ENCODE results near the gene PLA2G4F.

Gene PLA2G4F

DNA sequence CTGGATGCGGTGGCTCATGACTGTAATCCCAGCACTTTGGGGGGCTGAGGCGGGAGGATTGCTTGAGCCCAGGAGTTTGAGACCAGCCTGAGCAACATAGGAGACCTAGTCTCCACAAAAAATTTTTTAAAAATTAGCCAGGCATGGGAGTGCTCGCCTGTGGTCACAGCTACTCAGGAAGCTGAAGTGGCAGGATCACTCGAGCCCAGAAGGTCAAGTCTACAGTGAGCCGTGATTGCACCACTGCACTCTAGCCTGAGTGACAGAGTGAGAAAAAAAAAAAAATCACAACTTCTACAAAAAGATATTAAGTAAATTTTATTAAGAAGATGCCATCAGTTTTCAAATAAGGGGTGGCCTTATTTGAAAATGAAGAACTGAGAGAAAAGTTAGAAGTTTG, 50.1 kb downstream of the PLA2G4F start:
- H3K18ac ChIP-seq (ENCODE audit: low read depth in 1 of 2, low read length in 2 of 2): no peak overlapping the region
- H2BK5ac ChIP-seq (ENCODE audit: low read depth, low read length, poor library complexity, severe bottlenecking): no peak overlapping the region
- H3K79me1 ChIP-seq (replicated peaks; ENCODE audit: low read length, poor library complexity, severe bottlenecking): no peaks in the 10 kb centered on the region
- H3K4ac ChIP-seq (ENCODE audit: low read depth in 1 of 2, low read length in 2 of 2): no peak overlapping the region
- H3K14ac ChIP-seq (ENCODE audit: low read length in 2 of 2): no peak overlapping the region
- H4K8ac ChIP-seq (ENCODE audit: low read length): no peak overlapping the region
- no peak overlapping the region for H2BK12ac ChIP-seq (ENCODE audit: low read length in 2 of 2)
- no peak overlapping the region for H2AK5ac ChIP-seq (ENCODE audit: low read length, severe bottlenecking)
- no peaks in the 10 kb centered on the region for H3K36me3 ChIP-seq (ENCODE audit: control insufficient read depth in 1 of 2, insufficient read depth in 2 of 2, low read depth in 1 of 2, low read length in 2 of 2)
- no peak overlapping the region for H2AFZ ChIP-seq (ENCODE audit: low read depth, low read length)
- no peak overlapping the region for H2BK15ac ChIP-seq (ENCODE audit: low read depth, poor library complexity, severe bottlenecking)
- no peak overlapping the region for H3K9ac ChIP-seq (ENCODE audit: low read length)
- peaks cover 0 to 32% of the 10 kb centered on the region in 2 experiments for H3K27me3 ChIP-seq (ENCODE audit: control insufficient read depth in 1 of 2, insufficient read depth in 1 of 2, low read length in 2 of 2)
- DNase-seq: peak; percentile 16
- no peak overlapping the region for H4K91ac ChIP-seq (ENCODE audit: low read length)
- peaks cover 6% of the 10 kb centered on the region for H3K4me1 ChIP-seq (ENCODE audit: control insufficient read depth, insufficient read depth, low read depth, low read length)
- no peak overlapping the region for H3K27ac ChIP-seq (ENCODE audit: low read length, poor library complexity, severe bottlenecking)
- no peaks in the 10 kb centered on the region for H3K9me3 ChIP-seq (ENCODE audit: control insufficient read depth, low read length)
- no peak overlapping the region for H3K4me2 ChIP-seq (ENCODE audit: low read length, poor library complexity, severe bottlenecking)
- 85% methylated on average over 3 of the region's 5 CpGs for WGBS
- H3K23ac ChIP-seq (ENCODE audit: low read length in 2 of 2): no peak overlapping the region
- H2BK120ac ChIP-seq (ENCODE audit: low read depth, low read length): no peak overlapping the region
- no peak overlapping the region for H3K4me3 ChIP-seq (ENCODE audit: insufficient read depth in 1 of 2, low read depth in 1 of 2, low read length in 2 of 2)

DNA sequence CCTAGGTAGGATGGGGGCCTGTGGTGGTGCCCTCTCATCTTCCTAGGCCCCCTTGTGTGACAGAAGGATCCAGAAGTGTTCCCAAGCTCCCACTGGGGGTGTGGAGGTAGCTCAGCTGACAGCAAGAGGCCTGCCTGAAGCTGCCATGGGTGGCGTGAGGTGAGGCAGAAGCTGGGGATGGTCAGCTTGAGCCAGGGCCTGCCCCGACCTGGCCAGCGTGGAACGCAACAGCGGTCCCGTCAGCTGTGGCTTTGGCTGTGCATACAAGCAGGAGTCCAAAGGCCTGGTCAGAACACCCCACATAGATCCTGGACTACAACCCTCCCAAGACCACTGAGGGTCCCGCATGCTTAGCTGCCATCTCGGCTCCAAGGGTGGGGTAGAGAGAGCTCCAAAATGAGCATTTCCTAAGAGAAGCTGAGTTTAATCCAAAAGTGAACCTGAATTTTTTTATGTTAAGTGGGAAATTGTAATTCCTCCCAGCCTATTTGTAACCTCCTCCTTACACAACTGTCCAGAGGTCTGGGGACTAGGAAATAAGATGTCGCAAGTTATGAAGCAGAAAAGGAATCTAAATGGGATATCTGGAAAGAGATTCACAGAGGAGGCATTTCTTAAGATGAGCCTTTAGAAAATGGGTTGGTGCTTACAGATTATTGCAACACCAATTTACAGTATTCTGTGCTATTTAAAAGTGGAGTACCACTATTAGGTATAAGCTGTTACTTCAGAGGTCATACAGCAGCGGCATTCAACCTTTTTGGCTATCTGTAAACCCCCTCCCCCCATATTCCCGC, 52.1 kb downstream of the PLA2G4F start:
- H2BK5ac ChIP-seq (ENCODE audit: low read depth, low read length, poor library complexity, severe bottlenecking): no peak overlapping the region
- WGBS: 96% methylated on average over 7 of the region's 11 CpGs

DNA sequence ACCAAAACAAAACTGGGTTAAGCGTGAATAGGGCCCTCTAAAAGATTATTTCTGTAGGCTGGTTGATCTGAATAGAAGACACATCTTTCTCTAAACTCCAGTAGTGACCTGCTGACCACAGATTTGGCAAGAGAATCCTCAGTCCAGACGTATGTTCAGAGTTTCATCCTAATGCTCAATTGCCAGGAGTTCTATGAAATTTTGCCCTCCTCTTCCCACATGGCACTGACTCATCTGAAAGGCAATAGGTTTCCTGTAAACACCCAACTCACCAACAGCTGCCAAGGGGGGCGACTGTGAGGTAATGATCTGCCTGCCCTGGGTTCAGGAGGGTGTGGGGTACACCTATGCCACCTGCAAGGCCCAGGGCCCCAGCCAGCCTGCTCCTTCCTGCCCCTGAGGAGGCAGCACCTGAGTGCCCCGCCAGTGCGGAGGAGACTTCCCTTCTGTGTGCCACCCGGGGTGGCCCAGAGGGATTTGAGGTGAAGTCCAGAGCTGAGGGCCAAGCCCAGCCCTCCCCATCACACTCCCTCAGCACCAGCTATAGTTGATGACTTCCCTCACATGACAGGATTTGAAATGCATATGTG, 53.7 kb downstream of the PLA2G4F start:
- Histone ChIP-seq H2AFZ (ENCODE audit: low read depth, low read length) (no peak overlapping the region), H3K27me3 (ENCODE audit: control insufficient read depth in 1 of 2, insufficient read depth in 1 of 2, low read length in 2 of 2) (peaks cover 0 to 13% of the 10 kb centered on the region in 2 experiments), H2AK5ac (ENCODE audit: low read length, severe bottlenecking) (no peak overlapping the region), H3K27ac (ENCODE audit: low read length, poor library complexity, severe bottlenecking) (no peak overlapping the region), H2BK5ac (ENCODE audit: low read depth, low read length, poor library complexity, severe bottlenecking) (no peak overlapping the region), H3K9ac (ENCODE audit: low read length) (no peak overlapping the region), H2BK120ac (ENCODE audit: low read depth, low read length) (no peak overlapping the region), H2BK12ac (ENCODE audit: low read length in 2 of 2) (no peak overlapping the region), H3K79me1 (replicated peaks; ENCODE audit: low read length, poor library complexity, severe bottlenecking) (no peaks in the 10 kb centered on the region), H3K36me3 (ENCODE audit: control insufficient read depth in 1 of 2, insufficient read depth in 2 of 2, low read depth in 1 of 2, low read length in 2 of 2) (no peaks in the 10 kb centered on the region), H3K4ac (ENCODE audit: low read depth in 1 of 2, low read length in 2 of 2) (no peak overlapping the region), H3K4me1 (ENCODE audit: control insufficient read depth, insufficient read depth, low read depth, low read length) (peaks cover 6% of the 10 kb centered on the region), H3K14ac (ENCODE audit: low read length in 2 of 2) (no peak overlapping the region), H4K91ac (ENCODE audit: low read length) (no peak overlapping the region), H3K4me2 (ENCODE audit: low read length, poor library complexity, severe bottlenecking) (no peak overlapping the region), H2BK15ac (ENCODE audit: low read depth, poor library complexity, severe bottlenecking) (no peak overlapping the region), H3K18ac (ENCODE audit: low read depth in 1 of 2, low read length in 2 of 2) (peak overlapping the region in 1 of 2 experiments; percentile 1), H4K8ac (ENCODE audit: low read length) (no peak overlapping the region), H3K23ac (ENCODE audit: low read length in 2 of 2) (no peak overlapping the region), H3K9me3 (ENCODE audit: control insufficient read depth, low read length) (no peaks in the 10 kb centered on the region), H3K4me3 (ENCODE audit: insufficient read depth in 1 of 2, low read depth in 1 of 2, low read length in 2 of 2) (no peak overlapping the region)
- peak; percentile 25 for DNase-seq
- 50% methylated on average over 2 of the region's 6 CpGs for WGBS

More for the DNA sequence above, 52.1 kb downstream of the PLA2G4F start:
- Histone ChIP-seq H4K91ac (ENCODE audit: low read length) (peak overlapping the region; percentile 65), H3K27ac (ENCODE audit: low read length, poor library complexity, severe bottlenecking) (no peak overlapping the region), H3K4me1 (ENCODE audit: control insufficient read depth, insufficient read depth, low read depth, low read length) (peaks cover 6% of the 10 kb centered on the region), H3K79me1 (replicated peaks; ENCODE audit: low read length, poor library complexity, severe bottlenecking) (no peaks in the 10 kb centered on the region), H3K9me3 (ENCODE audit: control insufficient read depth, low read length) (no peaks in the 10 kb centered on the region), H3K27me3 (ENCODE audit: control insufficient read depth in 1 of 2, insufficient read depth in 1 of 2, low read length in 2 of 2) (peaks cover 0 to 19% of the 10 kb centered on the region in 2 experiments), H2AK5ac (ENCODE audit: low read length, severe bottlenecking) (no peak overlapping the region), H2BK120ac (ENCODE audit: low read depth, low read length) (no peak overlapping the region), H3K36me3 (ENCODE audit: control insufficient read depth in 1 of 2, insufficient read depth in 2 of 2, low read depth in 1 of 2, low read length in 2 of 2) (no peaks in the 10 kb centered on the region), H2BK12ac (ENCODE audit: low read length in 2 of 2) (no peak overlapping the region), H3K18ac (ENCODE audit: low read depth in 1 of 2, low read length in 2 of 2) (no peak overlapping the region), H4K8ac (ENCODE audit: low read length) (peak overlapping the region; percentile 10), H3K4me3 (ENCODE audit: insufficient read depth in 1 of 2, low read depth in 1 of 2, low read length in 2 of 2) (no peak overlapping the region), H3K4me2 (ENCODE audit: low read length, poor library complexity, severe bottlenecking) (no peak overlapping the region), H3K4ac (ENCODE audit: low read depth in 1 of 2, low read length in 2 of 2) (no peak overlapping the region), H2BK15ac (ENCODE audit: low read depth, poor library complexity, severe bottlenecking) (peak overlapping the region; percentile 15), H3K14ac (ENCODE audit: low read length in 2 of 2) (peak overlapping the region in 1 of 2 experiments; percentile 36), H3K9ac (ENCODE audit: low read length) (no peak overlapping the region), H2AFZ (ENCODE audit: low read depth, low read length) (no peak overlapping the region), H3K23ac (ENCODE audit: low read length in 2 of 2) (no peak overlapping the region)
- peak; percentile 62 for DNase-seq

DNA sequence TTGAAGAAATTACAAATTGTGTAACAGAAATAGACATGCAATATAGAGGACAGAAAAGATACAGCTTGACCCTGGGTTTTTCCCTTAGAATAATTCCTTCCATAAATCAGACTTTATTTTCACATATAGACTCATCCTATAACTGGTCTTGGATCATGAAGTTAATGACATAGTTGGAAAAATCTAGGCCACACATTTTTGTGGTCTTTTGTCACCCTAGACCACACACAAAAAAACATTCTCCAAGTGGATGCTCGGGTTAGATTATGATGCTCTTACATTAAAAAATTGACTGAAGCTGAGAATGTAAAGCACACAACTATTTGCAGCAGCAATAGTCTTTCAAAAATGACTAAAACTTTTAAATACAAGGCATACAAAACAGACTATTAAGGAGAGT, 54.6 kb downstream of the PLA2G4F start:
- Histone ChIP-seq H3K4me2 (ENCODE audit: low read length, poor library complexity, severe bottlenecking) (no peak overlapping the region), H2BK15ac (ENCODE audit: low read depth, poor library complexity, severe bottlenecking) (no peak overlapping the region), H3K36me3 (ENCODE audit: control insufficient read depth in 1 of 2, insufficient read depth in 2 of 2, low read depth in 1 of 2, low read length in 2 of 2) (no peaks in the 10 kb centered on the region), H3K9me3 (ENCODE audit: control insufficient read depth, low read length) (no peaks in the 10 kb centered on the region), H2BK12ac (ENCODE audit: low read length in 2 of 2) (no peak overlapping the region), H3K4me1 (ENCODE audit: control insufficient read depth, insufficient read depth, low read depth, low read length) (peaks cover 6% of the 10 kb centered on the region), H2AK5ac (ENCODE audit: low read length, severe bottlenecking) (no peak overlapping the region), H3K27ac (ENCODE audit: low read length, poor library complexity, severe bottlenecking) (no peak overlapping the region), H2BK120ac (ENCODE audit: low read depth, low read length) (no peak overlapping the region), H3K23ac (ENCODE audit: low read length in 2 of 2) (no peak overlapping the region), H4K91ac (ENCODE audit: low read length) (no peak overlapping the region), H3K27me3 (ENCODE audit: control insufficient read depth in 1 of 2, insufficient read depth in 1 of 2, low read length in 2 of 2) (peaks cover 2 to 17% of the 10 kb centered on the region in 2 experiments), H4K8ac (ENCODE audit: low read length) (no peak overlapping the region), H2AFZ (ENCODE audit: low read depth, low read length) (no peak overlapping the region), H2BK5ac (ENCODE audit: low read depth, low read length, poor library complexity, severe bottlenecking) (no peak overlapping the region), H3K14ac (ENCODE audit: low read length in 2 of 2) (no peak overlapping the region), H3K4ac (ENCODE audit: low read depth in 1 of 2, low read length in 2 of 2) (no peak overlapping the region), H3K9ac (ENCODE audit: low read length) (no peak overlapping the region), H3K18ac (ENCODE audit: low read depth in 1 of 2, low read length in 2 of 2) (no peak overlapping the region), H3K4me3 (ENCODE audit: insufficient read depth in 1 of 2, low read depth in 1 of 2, low read length in 2 of 2) (no peak overlapping the region), H3K79me1 (replicated peaks; ENCODE audit: low read length, poor library complexity, severe bottlenecking) (no peaks in the 10 kb centered on the region)
- DNase-seq: peak; percentile 26
- WGBS: no CpG with 5 or more reads among the region's 1 CpG
